Lower lobe of right lung (tissue), 2 donors: ENCODE measurements around the gene SPACA5B. TPM values are rescaled to one million over a fixed set of nuclear protein-coding genes. Genes with fewer than 3 reads are reported as not detected.
"Not testable (repeated sequence)": the region's sequence is repeated elsewhere in the genome, so short reads cannot be mapped to it uniquely, and the experiment has no call there.

Source experiments
- ATAC-seq, 2 donors: fragments of 200-7000 bp; cut with Tn5 transposase; one replicate each; pipeline ENCODE4 v1.9.1; 2020 to 2022; ENCODE audit warnings: mild to moderate bottlenecking in 2 of 2, moderate library complexity in 2 of 2
- DNase-seq: peaks from one replicate; pipeline ENCODE4 v3.0.0-alpha.2; 2020
- H3K27ac ChIP-seq: fragments of 200-600 bp; one replicate; pipeline ENCODE4 v1.8.0; 2022
- H3K27me3 ChIP-seq: fragments of 200-600 bp; one replicate; pipeline ENCODE4 v1.8.0; 2022; ENCODE audit warnings: low read depth
- H3K36me3 ChIP-seq: fragments of 200-600 bp; one replicate; pipeline ENCODE4 v1.8.0; 2022; ENCODE audit warnings: mild to moderate bottlenecking
- H3K4me1 ChIP-seq: fragments of 200-600 bp; one replicate; pipeline ENCODE4 v1.8.0; 2022
- H3K4me3 ChIP-seq: fragments of 200-600 bp; one replicate; pipeline ENCODE4 v1.8.0; 2022; ENCODE audit warnings: mild to moderate bottlenecking
- H3K9me3 ChIP-seq: fragments of 200-600 bp; one replicate; pipeline ENCODE4 v1.8.0; 2022
- CTCF ChIP-seq: fragments of 200-600 bp; IDR thresholded peaks from one replicate; pipeline ENCODE4 v1.8.0; 2022; ENCODE audit warnings: antibody characterized with exemption, mild to moderate bottlenecking
- intact Hi-C: fragments of 100-400 bp; cut with DNase I; formaldehyde crosslinking; loops from one replicate; pipeline ENCODE4 v1.11.0; 2022
- total RNA-seq: library from RNA; stranded (reverse); fragmentation: NEBNext Ultra II Directional; extraction: Animal tissue kit (Norgen Biotek cat#: 25700); gene quantifications from one replicate; pipeline ENCODE4 v1.2.1, GENCODE V29; 2021
- donor health status: DM: no; HTN: yes; CAD: no; lungs with severe emphysema.

SPACA5B gene
- total RNA-seq, 1 donor from 2014 or later, result not detected

- no peaks in the 10 kb centered on the region for H3K27me3 ChIP-seq
- intact Hi-C loops, result no loop called here
- H3K27ac ChIP-seq, result no peak overlapping the region
- DNase-seq (no peak), ATAC-seq (no peak)
- TF ChIP-seq CTCF, result no peak
- H3K4me3 ChIP-seq, result no peak overlapping the region
- no peaks in the 10 kb centered on the region for H3K36me3 ChIP-seq
- no peaks in the 10 kb centered on the region for H3K9me3 ChIP-seq
- no peaks in the 10 kb centered on the region for H3K4me1 ChIP-seq
Observed at GRCh38 chrX:48154796-48155195, 24.4 kb downstream of the SPACA5B start.

GRCh38 chrX:48156014-48156413 lies 25.6 kb downstream of the SPACA5B start:
- Histone ChIP-seq H3K4me1 (no peaks in the 10 kb centered on the region), H3K4me3 (no peak overlapping the region), H3K27me3 (no peaks in the 10 kb centered on the region), H3K9me3 (no peaks in the 10 kb centered on the region), H3K27ac (no peak overlapping the region), H3K36me3 (no peaks in the 10 kb centered on the region)
- no peak for DNase-seq
- no peak for TF ChIP-seq CTCF
- intact Hi-C loops, result no loop called here
- ATAC-seq, result no peak

GRCh38 chrX:48165241-48165640 lies 34.8 kb downstream of the SPACA5B start:
- intact Hi-C loops, result no loop called here
- no peaks in the 10 kb centered on the region for H3K27me3 ChIP-seq
- H3K9me3 ChIP-seq, result no peaks in the 10 kb centered on the region

DNA sequence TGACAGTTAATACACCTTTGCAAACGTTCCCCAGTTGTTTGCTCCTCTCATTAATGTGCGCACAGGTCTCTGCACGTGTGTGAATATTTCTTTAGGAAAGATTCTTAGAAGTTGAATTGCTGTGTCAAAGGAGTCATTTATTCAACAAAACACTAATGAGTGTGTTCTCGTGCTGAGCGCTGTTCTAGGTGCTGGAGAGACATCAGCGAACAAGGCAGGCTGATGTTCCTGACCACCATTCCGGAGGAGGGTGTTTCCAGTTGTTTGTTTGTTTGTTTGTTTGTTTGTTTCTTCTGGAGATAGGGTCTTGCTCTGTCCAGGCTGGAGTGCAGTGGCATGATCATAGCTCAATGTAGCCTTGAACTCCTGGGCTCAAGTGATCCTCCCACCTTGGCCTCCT lies 35.9 kb downstream of the SPACA5B start:
- intact Hi-C loops, H3K27ac ChIP-seq, H3K9me3 ChIP-seq, DNase-seq, H3K4me1 ChIP-seq, H3K4me3 ChIP-seq, H3K27me3 ChIP-seq, ATAC-seq, H3K36me3 ChIP-seq: not testable (repeated sequence)

More at GRCh38 chrX:48165241-48165640, 34.8 kb downstream of the SPACA5B start:
- no peaks in the 10 kb centered on the region for H3K36me3 ChIP-seq
- TF ChIP-seq CTCF, result no peak
- DNase-seq (no peak), ATAC-seq (no peak)
- no peak overlapping the region for H3K4me3 ChIP-seq
- H3K27ac ChIP-seq, result no peak overlapping the region
- no peaks in the 10 kb centered on the region for H3K4me1 ChIP-seq

GRCh38 chrX:48179691-48180090 lies 49.3 kb downstream of the SPACA5B start:
- ATAC-seq, result no peak
- no peaks in the 10 kb centered on the region for H3K9me3 ChIP-seq
- H3K4me1 ChIP-seq, result no peaks in the 10 kb centered on the region
- H3K27ac ChIP-seq, result no peak overlapping the region
- H3K36me3 ChIP-seq, result no peaks in the 10 kb centered on the region
- no peaks in the 10 kb centered on the region for H3K27me3 ChIP-seq
- no peak for DNase-seq
- intact Hi-C loops, result no loop called here
- no peak for TF ChIP-seq CTCF
- no peak overlapping the region for H3K4me3 ChIP-seq

DNA sequence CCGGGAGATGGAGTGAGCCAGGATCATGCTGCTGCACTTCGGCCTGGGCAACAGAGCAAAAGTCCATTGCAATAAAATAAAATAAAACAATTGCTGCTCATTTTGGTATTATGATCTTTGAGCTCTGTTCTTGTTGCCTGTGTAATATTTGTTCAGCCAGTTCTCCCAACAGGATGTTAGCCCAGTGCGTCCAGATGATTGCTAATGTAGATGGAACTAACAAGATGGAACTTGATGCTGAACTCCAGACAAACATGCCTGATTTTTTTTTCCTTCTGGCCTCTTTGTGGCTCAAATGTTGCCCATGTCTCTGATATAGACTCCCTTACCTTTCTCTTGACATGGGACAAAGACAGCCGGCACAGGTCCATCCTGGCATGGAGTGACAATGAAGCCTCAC lies 50.4 kb downstream of the SPACA5B start:
- DNase-seq (no peak), ATAC-seq (no peak)
- no peak for TF ChIP-seq CTCF

DNA sequence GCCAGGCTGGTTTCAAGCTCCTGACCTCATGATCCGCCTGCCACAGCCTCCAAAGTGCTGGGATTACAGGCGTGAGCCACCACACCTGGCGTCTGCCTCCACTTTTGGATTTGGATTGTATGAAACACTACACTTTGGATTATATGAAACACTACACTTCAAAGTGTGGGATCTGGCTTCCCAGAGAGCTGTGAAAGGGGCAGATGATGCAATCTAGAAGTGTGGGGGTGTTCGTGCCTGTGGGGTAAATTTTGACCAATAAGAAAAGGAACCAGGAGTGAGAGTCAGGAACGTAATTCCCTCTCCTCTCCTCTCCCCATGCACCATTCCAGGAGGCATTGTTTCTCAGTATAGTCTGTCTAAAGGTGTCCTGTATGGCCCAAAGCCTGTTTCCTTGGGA lies 51.5 kb downstream of the SPACA5B start:
- H3K4me3 ChIP-seq, H3K27ac ChIP-seq, H3K4me1 ChIP-seq, H3K27me3 ChIP-seq, intact Hi-C loops, H3K36me3 ChIP-seq, H3K9me3 ChIP-seq, DNase-seq, ATAC-seq: not testable (repeated sequence)

More for the DNA sequence above, 50.4 kb downstream of the SPACA5B start:
- Histone ChIP-seq H3K9me3 (no peaks in the 10 kb centered on the region), H3K4me3 (no peak overlapping the region), H3K36me3 (no peaks in the 10 kb centered on the region), H3K27ac (no peak overlapping the region), H3K27me3 (no peaks in the 10 kb centered on the region), H3K4me1 (no peaks in the 10 kb centered on the region)
- intact Hi-C loops, result no loop called here
